Karpas-422 (cell line): Measurements from ENCODE around the gene NLGN1. TPM values are rescaled to one million over a fixed set of nuclear protein-coding genes. Genes with fewer than 3 reads are reported as not detected.

Experiments used
- DNase-seq: peaks from one replicate; pipeline ENCODE4 v3.0.0-alpha.2; 2015
- H2AFZ ChIP-seq: fragments of 200-600 bp; sonication (generic); 2 replicates; pipeline ENCODE4 v1.6.1; 2014; ENCODE audit warnings: antibody characterized with exemption, low read length, mixed read lengths
- H3K27ac ChIP-seq: fragments of 200-600 bp; sonication (generic); 2 replicates; pipeline ENCODE4 v1.5.1; 2014; ENCODE audit warnings: mild to moderate bottlenecking, low read length, moderate library complexity
- H3K27me3 ChIP-seq: fragments of 200-600 bp; sonication (generic); 2 replicates; pipeline ENCODE4 v1.6.1; 2014; ENCODE audit warnings: low read length, mixed read lengths
- H3K36me3 ChIP-seq: fragments of 200-600 bp; sonication (generic); 2 replicates; pipeline ENCODE4 v1.6.1; 2014; ENCODE audit warnings: low read length, mixed read lengths; ENCODE audit not compliant: insufficient read depth
- H3K4me1 ChIP-seq: fragments of 200-600 bp; sonication (generic); 2 replicates; pipeline ENCODE4 v1.6.1; 2014; ENCODE audit warnings: mild to moderate bottlenecking, low read length, mixed read lengths
- H3K4me2 ChIP-seq: fragments of 200-600 bp; sonication (generic); 2 replicates; pipeline ENCODE4 v1.6.1; 2014; ENCODE audit warnings: low read length, low read depth, mild to moderate bottlenecking; ENCODE audit not compliant: poor library complexity, severe bottlenecking
- H3K4me3 ChIP-seq: fragments of 200-600 bp; sonication (generic); 2 replicates; pipeline ENCODE4 v1.5.1; 2014; ENCODE audit warnings: mild to moderate bottlenecking, antibody characterized with exemption, low read length, mixed read lengths
- H3K79me2 ChIP-seq: fragments of 200-600 bp; sonication (generic); 2 replicates; pipeline ENCODE4 v1.6.1; 2014; ENCODE audit warnings: mild to moderate bottlenecking, low read length, mixed read lengths
- H3K9ac ChIP-seq: fragments of 200-600 bp; sonication (generic); 2 replicates; pipeline ENCODE4 v1.6.0; 2014; ENCODE audit warnings: low read length
- H3K9me2 ChIP-seq: fragments of 200-600 bp; sonication (generic), shearing (Covaris generic); replicated peaks from 2 replicates; pipeline ENCODE4 v1.6.0; 2014; ENCODE audit warnings: mild to moderate bottlenecking, low read length, moderate library complexity; ENCODE audit not compliant: insufficient read depth
- H3K9me3 ChIP-seq: fragments of 300-700, 200-600 bp; sonication (generic); 2 replicates; pipeline ENCODE4 v1.6.1; 2014; ENCODE audit warnings: low read length, mixed read lengths
- H4K20me1 ChIP-seq: fragments of 200-600 bp; sonication (generic); 2 replicates; pipeline ENCODE4 v1.6.1; 2014; ENCODE audit warnings: mild to moderate bottlenecking, antibody characterized with exemption, low read length, low read depth; ENCODE audit not compliant: insufficient read depth
- total RNA-seq: library from RNA; depleted of rRNA; stranded (reverse); fragments of >200 nt; shearing (Covaris generic); gene quantifications from 2 replicates; pipeline ENCODE4 v1.2.3, GENCODE V29; 2014; ENCODE audit warnings: low replicate concordance

Gene NLGN1
- total RNA-seq, 1 experiment from 2014 or later, result not detected

DNA sequence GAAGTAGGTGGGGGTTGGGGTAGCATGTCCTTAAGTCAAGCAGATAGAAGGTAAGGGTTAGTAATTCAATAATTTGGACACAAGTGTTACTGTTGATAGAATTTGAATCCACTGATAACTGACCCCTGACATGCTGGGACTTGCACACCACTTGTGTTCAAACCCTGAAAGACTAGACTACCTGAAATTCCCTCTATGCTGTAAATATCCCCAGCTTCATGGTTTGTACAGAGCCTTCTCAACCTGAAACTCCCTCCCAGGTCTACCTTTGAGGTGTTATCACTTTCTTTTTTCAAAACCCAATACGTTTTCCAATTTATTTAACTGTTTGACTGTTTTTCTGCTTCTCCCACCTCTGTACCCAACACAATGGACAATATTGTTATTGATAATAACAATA, 459.6 kb downstream of the NLGN1 start:
- no peaks in the 10 kb centered on the region for H3K36me3 ChIP-seq
- H4K20me1 ChIP-seq, result no peaks in the 10 kb centered on the region
- H3K4me1 ChIP-seq, result no peaks in the 10 kb centered on the region
- no peak overlapping the region for H3K4me3 ChIP-seq
- no peaks in the 10 kb centered on the region for H3K27me3 ChIP-seq
- no peak overlapping the region for H3K9ac ChIP-seq
- H3K9me2 ChIP-seq, result no peaks in the 10 kb centered on the region
- H3K79me2 ChIP-seq, result no peaks in the 10 kb centered on the region
- no peak overlapping the region for H3K4me2 ChIP-seq
- no peak overlapping the region for H3K27ac ChIP-seq
- no peak overlapping the region for H2AFZ ChIP-seq
- H3K9me3 ChIP-seq, result peaks cover 24% of the 10 kb centered on the region
- DNase-seq, result no peak

DNA sequence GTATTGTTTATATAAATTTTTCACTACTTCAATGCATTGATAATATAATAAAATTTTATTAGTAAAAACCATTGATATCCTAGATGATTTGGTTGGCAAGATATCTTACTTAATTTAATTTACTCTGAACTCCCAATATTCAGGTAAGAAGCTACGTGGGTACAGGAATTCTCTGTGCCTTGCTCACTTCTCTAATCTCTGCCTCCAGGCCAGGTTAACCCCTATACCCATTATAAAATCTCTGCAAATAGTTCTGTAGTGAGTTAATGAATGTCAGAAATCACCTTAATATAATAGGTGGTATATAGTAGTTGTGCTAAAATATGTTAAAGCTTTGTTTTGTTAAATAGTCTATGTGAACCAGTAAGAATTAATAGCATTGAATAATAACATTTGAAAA, 465.2 kb downstream of the NLGN1 start:
- no peak for DNase-seq
- Histone ChIP-seq H3K79me2 (no peaks in the 10 kb centered on the region), H3K9me3 (peaks cover 30% of the 10 kb centered on the region), H3K4me1 (no peaks in the 10 kb centered on the region), H3K36me3 (no peaks in the 10 kb centered on the region), H2AFZ (no peak overlapping the region), H3K27me3 (no peaks in the 10 kb centered on the region), H3K4me3 (no peak overlapping the region), H4K20me1 (no peaks in the 10 kb centered on the region), H3K9ac (no peak overlapping the region), H3K27ac (no peak overlapping the region), H3K9me2 (no peaks in the 10 kb centered on the region), H3K4me2 (no peak overlapping the region)

DNA sequence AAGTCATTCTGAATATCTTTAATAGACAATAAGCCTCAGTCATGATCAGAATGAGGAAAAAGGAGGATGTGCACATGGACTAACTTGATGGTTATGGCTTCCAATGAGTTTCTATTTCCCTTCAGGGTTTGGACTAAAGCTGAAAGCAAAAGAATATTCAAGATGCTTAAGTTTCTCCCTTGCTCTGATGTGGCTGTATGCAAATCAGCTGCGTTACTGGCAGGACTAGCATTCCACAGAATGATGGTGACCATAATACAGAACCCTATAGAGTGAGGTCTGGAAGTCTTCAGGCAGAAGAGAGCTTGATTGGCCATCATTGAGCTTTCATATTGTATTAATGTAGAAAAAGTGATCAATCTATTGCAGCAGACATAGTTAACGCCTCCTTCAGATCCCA, 466.0 kb downstream of the NLGN1 start:
- no peak overlapping the region for H3K9ac ChIP-seq
- H3K4me1 ChIP-seq, result no peaks in the 10 kb centered on the region
- no peak overlapping the region for H3K4me2 ChIP-seq
- H3K79me2 ChIP-seq, result no peaks in the 10 kb centered on the region
- no peak for DNase-seq
- peaks cover 28% of the 10 kb centered on the region for H3K9me3 ChIP-seq
- no peaks in the 10 kb centered on the region for H3K36me3 ChIP-seq
- no peaks in the 10 kb centered on the region for H4K20me1 ChIP-seq
- no peaks in the 10 kb centered on the region for H3K27me3 ChIP-seq
- H2AFZ ChIP-seq, result no peak overlapping the region
- H3K9me2 ChIP-seq, result no peaks in the 10 kb centered on the region
- H3K4me3 ChIP-seq, result no peak overlapping the region
- no peak overlapping the region for H3K27ac ChIP-seq

DNA sequence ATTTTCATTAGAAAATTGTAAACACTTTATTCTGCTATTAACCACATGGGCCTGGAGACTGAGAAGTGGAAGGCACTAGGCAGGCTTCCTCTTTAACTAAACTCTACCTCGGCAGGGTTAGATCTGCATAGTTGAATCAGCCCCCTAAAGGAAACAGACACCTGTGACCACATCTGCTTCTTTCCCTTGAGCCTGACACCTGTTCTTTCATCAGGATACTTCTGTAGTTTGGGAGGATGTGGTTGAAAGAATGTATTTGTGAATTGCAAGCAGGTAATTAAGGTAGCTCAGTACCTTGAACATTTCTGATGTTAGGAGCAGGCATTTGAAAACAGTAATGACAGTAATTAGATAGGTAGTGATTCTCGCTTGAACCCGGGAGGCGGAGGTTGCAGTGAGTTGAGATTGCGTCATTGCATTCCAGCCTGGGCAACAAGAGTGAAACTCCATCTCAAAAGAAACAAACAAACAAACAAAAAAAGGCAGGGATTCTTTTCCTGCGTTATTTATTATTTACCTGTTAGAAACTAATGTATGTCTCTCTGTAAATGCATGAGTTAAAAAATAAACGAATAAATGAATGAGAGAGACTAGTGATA, 468.5 kb downstream of the NLGN1 start:
- Histone ChIP-seq H4K20me1 (no peaks in the 10 kb centered on the region), H3K9me2 (no peaks in the 10 kb centered on the region), H3K4me2 (no peak overlapping the region), H2AFZ (no peak overlapping the region), H3K9me3 (peaks cover 14% of the 10 kb centered on the region), H3K36me3 (no peaks in the 10 kb centered on the region), H3K4me1 (no peaks in the 10 kb centered on the region), H3K79me2 (no peaks in the 10 kb centered on the region), H3K27me3 (no peaks in the 10 kb centered on the region), H3K27ac (no peak overlapping the region), H3K9ac (no peak overlapping the region), H3K4me3 (no peak overlapping the region)
- no peak for DNase-seq

DNA sequence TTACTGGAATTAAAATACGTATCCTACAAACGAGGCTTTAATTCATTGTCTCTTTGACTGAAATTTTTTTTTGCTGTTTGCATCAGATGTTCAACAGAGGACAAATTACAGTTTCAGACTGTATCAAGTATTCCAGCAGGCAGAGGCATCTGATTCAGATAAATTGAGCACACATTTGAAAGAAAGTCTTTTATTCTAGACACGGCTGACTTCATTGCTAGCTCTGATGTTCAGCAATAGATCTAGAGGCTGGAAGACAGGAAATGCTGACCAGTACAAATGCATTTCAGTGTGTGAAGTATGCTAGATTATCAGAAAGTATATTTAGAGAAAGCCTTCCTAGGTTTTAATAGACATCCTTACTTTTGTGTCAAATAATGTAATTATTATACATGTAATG, 472.2 kb downstream of the NLGN1 start:
- Histone ChIP-seq H4K20me1 (no peaks in the 10 kb centered on the region), H3K9me3 (peaks cover 12% of the 10 kb centered on the region), H3K36me3 (no peaks in the 10 kb centered on the region), H2AFZ (no peak overlapping the region), H3K4me3 (no peak overlapping the region), H3K9me2 (no peaks in the 10 kb centered on the region), H3K27ac (no peak overlapping the region), H3K79me2 (no peaks in the 10 kb centered on the region), H3K4me1 (no peaks in the 10 kb centered on the region), H3K27me3 (no peaks in the 10 kb centered on the region), H3K4me2 (no peak overlapping the region), H3K9ac (no peak overlapping the region)
- DNase-seq, result no peak

DNA sequence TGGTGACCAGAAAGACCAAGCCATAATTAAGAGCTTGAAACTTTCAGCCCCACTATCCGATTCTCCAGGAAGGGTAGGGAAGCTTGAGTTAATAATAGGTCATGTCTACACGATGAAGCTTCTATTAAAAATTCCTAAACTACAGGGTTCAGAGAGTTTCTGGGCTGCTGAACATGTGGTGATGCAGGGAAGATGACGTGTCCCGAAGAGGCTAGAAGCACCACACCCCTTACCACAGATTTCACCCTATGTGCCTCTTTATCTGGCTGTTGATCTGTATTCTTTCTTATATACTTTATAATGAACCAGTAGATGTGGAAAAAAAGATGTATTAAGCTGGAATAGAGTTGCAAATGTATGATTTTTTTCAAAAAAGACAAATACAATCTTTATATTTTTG, 473.4 kb downstream of the NLGN1 start:
- Histone ChIP-seq H3K79me2 (no peaks in the 10 kb centered on the region), H3K4me1 (no peaks in the 10 kb centered on the region), H2AFZ (no peak overlapping the region), H3K9me3 (peaks cover 15% of the 10 kb centered on the region), H3K4me2 (no peak overlapping the region), H4K20me1 (no peaks in the 10 kb centered on the region), H3K9me2 (no peaks in the 10 kb centered on the region), H3K4me3 (no peak overlapping the region), H3K36me3 (no peaks in the 10 kb centered on the region), H3K27me3 (no peaks in the 10 kb centered on the region), H3K27ac (no peak overlapping the region), H3K9ac (no peak overlapping the region)
- no peak for DNase-seq

DNA sequence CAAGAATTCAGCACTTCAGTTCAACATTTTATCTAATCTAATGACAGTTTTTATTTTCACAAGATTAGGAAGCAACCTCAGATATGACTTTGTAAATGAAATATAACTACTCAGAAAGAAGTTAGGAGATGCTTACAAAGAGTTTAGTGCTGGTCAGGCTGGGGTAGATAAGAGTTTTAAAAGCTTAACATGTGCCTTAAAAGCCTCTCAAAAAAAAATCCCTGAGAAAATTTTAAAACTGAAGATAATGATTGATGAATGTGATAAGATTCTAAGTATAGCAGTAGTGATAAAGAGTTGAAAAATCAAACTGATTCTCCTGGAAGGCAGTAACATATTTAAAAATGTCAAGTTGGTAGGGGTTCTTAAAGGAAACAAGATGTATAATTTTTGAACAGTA, 478.2 kb downstream of the NLGN1 start:
- H3K79me2 ChIP-seq, result no peaks in the 10 kb centered on the region
- H3K4me3 ChIP-seq, result no peak overlapping the region
- no peaks in the 10 kb centered on the region for H3K9me2 ChIP-seq
- no peak overlapping the region for H2AFZ ChIP-seq
- no peaks in the 10 kb centered on the region for H3K36me3 ChIP-seq
- no peak overlapping the region for H3K27ac ChIP-seq
- no peak overlapping the region for H3K4me2 ChIP-seq
- H3K9me3 ChIP-seq, result peaks cover 12% of the 10 kb centered on the region
- no peaks in the 10 kb centered on the region for H3K4me1 ChIP-seq
- no peak overlapping the region for H3K9ac ChIP-seq
- no peak for DNase-seq
- H4K20me1 ChIP-seq, result no peaks in the 10 kb centered on the region
- H3K27me3 ChIP-seq, result no peaks in the 10 kb centered on the region

DNA sequence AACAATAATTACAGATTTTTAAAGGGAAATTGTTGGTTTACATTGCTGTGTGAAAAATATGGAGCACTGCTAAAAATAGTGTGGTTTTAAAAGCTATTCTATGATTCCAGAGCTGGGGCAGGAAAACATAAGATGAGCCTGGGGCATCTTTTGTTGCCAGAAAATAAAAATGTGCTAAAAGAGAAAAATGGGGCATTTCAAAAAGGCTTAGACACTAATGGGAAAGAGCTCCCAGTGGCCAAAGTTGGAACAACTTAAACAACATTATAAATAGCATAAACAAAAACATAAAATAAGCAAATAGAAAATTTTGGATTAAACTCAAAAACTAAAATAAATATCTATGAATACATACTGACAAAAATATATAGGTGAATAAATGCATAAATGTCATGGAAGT, 478.9 kb downstream of the NLGN1 start:
- no peaks in the 10 kb centered on the region for H3K9me2 ChIP-seq
- no peaks in the 10 kb centered on the region for H4K20me1 ChIP-seq
- no peak overlapping the region for H3K27ac ChIP-seq
- H3K4me3 ChIP-seq, result no peak overlapping the region
- no peaks in the 10 kb centered on the region for H3K36me3 ChIP-seq
- no peaks in the 10 kb centered on the region for H3K79me2 ChIP-seq
- H2AFZ ChIP-seq, result no peak overlapping the region
- no peak for DNase-seq
- no peak overlapping the region for H3K4me2 ChIP-seq
- no peaks in the 10 kb centered on the region for H3K27me3 ChIP-seq
- H3K9ac ChIP-seq, result no peak overlapping the region
- peaks cover 11% of the 10 kb centered on the region for H3K9me3 ChIP-seq
- no peaks in the 10 kb centered on the region for H3K4me1 ChIP-seq

DNA sequence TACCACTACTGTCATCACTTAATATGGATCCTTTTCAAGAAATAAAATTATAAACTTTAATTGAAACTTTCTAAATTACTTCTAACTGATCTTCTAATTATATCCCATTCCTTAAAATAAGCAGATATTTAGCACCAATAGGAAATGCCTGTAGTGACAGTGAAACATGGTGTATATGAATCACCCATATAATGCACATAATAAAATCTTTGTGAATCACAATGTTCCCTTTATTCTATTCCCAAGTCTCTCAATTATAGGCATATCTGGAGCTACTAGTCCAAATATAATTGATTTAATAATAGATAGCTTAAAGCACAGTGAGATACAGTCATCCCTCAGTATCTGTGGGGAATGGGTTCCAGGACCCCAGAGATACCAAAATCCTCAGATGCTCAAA, 490.3 kb downstream of the NLGN1 start:
- H3K4me2 ChIP-seq, result no peak overlapping the region
- DNase-seq, result no peak
- no peak overlapping the region for H3K27ac ChIP-seq
- H2AFZ ChIP-seq, result no peak overlapping the region
- H3K36me3 ChIP-seq, result no peaks in the 10 kb centered on the region
- H3K9ac ChIP-seq, result no peak overlapping the region
- no peaks in the 10 kb centered on the region for H4K20me1 ChIP-seq
- no peaks in the 10 kb centered on the region for H3K27me3 ChIP-seq
- H3K9me2 ChIP-seq, result no peaks in the 10 kb centered on the region
- H3K4me1 ChIP-seq, result no peaks in the 10 kb centered on the region
- peaks cover 7% of the 10 kb centered on the region; the same call in 1 of the 2 replicates for H3K9me3 ChIP-seq
- H3K4me3 ChIP-seq, result no peak overlapping the region
- H3K79me2 ChIP-seq, result no peaks in the 10 kb centered on the region
